ENCODE data around the gene ARHGAP26. TPM values are rescaled to one million over a fixed set of nuclear protein-coding genes. Genes with fewer than 3 reads are reported as not detected.

Gene ARHGAP26
- total and polyA plus RNA-seq, 4 donors: 5.4 to 52.3 (median 30.4) TPM

GRCh38 chr5:142978252-142978651 is 208.1 kb downstream of the ARHGAP26 start:
- Histone ChIP-seq H3K27me3 (ENCODE audit: control insufficient read depth in 3 of 3, insufficient read depth in 3 of 3, low read length in 2 of 3) (no peaks in the 10 kb centered on the region), H3K9me3 (ENCODE audit: control insufficient read depth in 4 of 4, insufficient read depth in 3 of 4, low read length in 3 of 4) (no peaks in the 10 kb centered on the region), H3K4me3 (no peak overlapping the region), H3K4me1 (ENCODE audit: control insufficient read depth in 5 of 5, insufficient read depth in 5 of 5, low read length in 5 of 5) (peaks cover 13 to 32% (median 19%) of the 10 kb centered on the region in 5 donors), H3K9ac (ENCODE audit: insufficient read depth in 1 of 2, low read length in 2 of 2) (no peak overlapping the region), H3K36me3 (ENCODE audit: control insufficient read depth in 4 of 4, insufficient read depth in 4 of 4, low read length in 4 of 4) (no peaks in the 10 kb centered on the region), H3K27ac (ENCODE audit: low read depth in 1 of 2, low read length in 1 of 2) (no peak overlapping the region)
- 96% methylated on average over 2 of the region's 2 CpGs for WGBS, 2 donors
- no peak for DNase-seq
- ATAC-seq (ENCODE audit: insufficient read depth, low FRiP score): no peak
- TF ChIP-seq, protein P1, sequence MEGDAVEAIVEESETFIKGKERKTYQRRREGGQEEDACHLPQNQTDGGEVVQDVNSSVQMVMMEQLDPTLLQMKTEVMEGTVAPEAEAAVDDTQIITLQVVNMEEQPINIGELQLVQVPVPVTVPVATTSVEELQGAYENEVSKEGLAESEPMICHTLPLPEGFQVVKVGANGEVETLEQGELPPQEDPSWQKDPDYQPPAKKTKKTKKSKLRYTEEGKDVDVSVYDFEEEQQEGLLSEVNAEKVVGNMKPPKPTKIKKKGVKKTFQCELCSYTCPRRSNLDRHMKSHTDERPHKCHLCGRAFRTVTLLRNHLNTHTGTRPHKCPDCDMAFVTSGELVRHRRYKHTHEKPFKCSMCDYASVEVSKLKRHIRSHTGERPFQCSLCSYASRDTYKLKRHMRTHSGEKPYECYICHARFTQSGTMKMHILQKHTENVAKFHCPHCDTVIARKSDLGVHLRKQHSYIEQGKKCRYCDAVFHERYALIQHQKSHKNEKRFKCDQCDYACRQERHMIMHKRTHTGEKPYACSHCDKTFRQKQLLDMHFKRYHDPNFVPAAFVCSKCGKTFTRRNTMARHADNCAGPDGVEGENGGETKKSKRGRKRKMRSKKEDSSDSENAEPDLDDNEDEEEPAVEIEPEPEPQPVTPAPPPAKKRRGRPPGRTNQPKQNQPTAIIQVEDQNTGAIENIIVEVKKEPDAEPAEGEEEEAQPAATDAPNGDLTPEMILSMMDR (IDR thresholded peaks at IDR 0.05; ENCODE audit: control extremely low read depth, extremely low read depth): no peak

GRCh38 chr5:142978726-142979125 is 208.5 kb downstream of the ARHGAP26 start:
- no peaks in the 10 kb centered on the region for H3K9me3 ChIP-seq (ENCODE audit: control insufficient read depth in 4 of 4, insufficient read depth in 3 of 4, low read length in 3 of 4)
- no peak overlapping the region for H3K27ac ChIP-seq (ENCODE audit: low read depth in 1 of 2, low read length in 1 of 2)
- no peaks in the 10 kb centered on the region for H3K36me3 ChIP-seq (ENCODE audit: control insufficient read depth in 4 of 4, insufficient read depth in 4 of 4, low read length in 4 of 4)
- H3K4me1 ChIP-seq (ENCODE audit: control insufficient read depth in 5 of 5, insufficient read depth in 5 of 5, low read length in 5 of 5): peaks cover 13 to 32% (median 20%) of the 10 kb centered on the region in 5 donors
- H3K27me3 ChIP-seq (ENCODE audit: control insufficient read depth in 3 of 3, insufficient read depth in 3 of 3, low read length in 2 of 3): no peaks in the 10 kb centered on the region
- 57 to 84% methylated on average over 1 of the region's 1 CpG for WGBS, 2 donors
- DNase-seq (no peak), ATAC-seq (ENCODE audit: insufficient read depth, low FRiP score) (no peak)
- H3K4me3 ChIP-seq: no peak overlapping the region
- no peak overlapping the region for H3K9ac ChIP-seq (ENCODE audit: insufficient read depth in 1 of 2, low read length in 2 of 2)
- TF ChIP-seq, protein P1 (IDR thresholded peaks at IDR 0.05; ENCODE audit: control extremely low read depth, extremely low read depth): no peak

DNA sequence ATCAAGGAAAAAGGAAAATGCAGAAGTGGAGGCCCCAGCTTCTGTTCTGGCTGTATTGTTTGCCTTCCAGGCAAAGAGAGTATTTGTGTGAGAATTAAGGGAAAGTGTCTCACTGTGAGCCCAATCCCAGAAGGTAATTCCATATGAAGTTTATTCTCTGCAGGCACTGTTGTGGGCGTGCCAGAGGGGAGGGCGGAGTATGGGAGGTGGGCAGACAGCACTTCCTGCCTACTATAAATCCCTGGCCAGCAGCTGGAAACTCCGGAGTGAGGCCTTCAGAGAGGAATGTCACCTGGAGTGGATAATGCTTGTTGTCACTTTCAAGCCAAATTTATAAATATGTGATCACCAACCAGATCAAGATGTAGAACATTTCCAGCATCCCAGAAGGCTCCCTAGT is 209.5 kb downstream of the ARHGAP26 start:
- no peaks in the 10 kb centered on the region for H3K9me3 ChIP-seq (ENCODE audit: control insufficient read depth in 4 of 4, insufficient read depth in 3 of 4, low read length in 3 of 4)
- no peaks in the 10 kb centered on the region for H3K36me3 ChIP-seq (ENCODE audit: control insufficient read depth in 4 of 4, insufficient read depth in 4 of 4, low read length in 4 of 4)
- H3K4me3 ChIP-seq: no peak overlapping the region
- no peak overlapping the region for H3K9ac ChIP-seq (ENCODE audit: insufficient read depth in 1 of 2, low read length in 2 of 2)
- 64 to 72% methylated on average over 3 of the region's 3 CpGs for WGBS, 2 donors
- no peak for DNase-seq
- H3K27me3 ChIP-seq (ENCODE audit: control insufficient read depth in 3 of 3, insufficient read depth in 3 of 3, low read length in 2 of 3): no peaks in the 10 kb centered on the region
- no peak overlapping the region for H3K27ac ChIP-seq (ENCODE audit: low read depth in 1 of 2, low read length in 1 of 2)
- TF ChIP-seq, protein P1 (IDR thresholded peaks at IDR 0.05; ENCODE audit: control extremely low read depth, extremely low read depth): no peak
- ATAC-seq (ENCODE audit: insufficient read depth, low FRiP score): no peak
- peaks cover 13 to 32% (median 20%) of the 10 kb centered on the region in 5 donors for H3K4me1 ChIP-seq (ENCODE audit: control insufficient read depth in 5 of 5, insufficient read depth in 5 of 5, low read length in 5 of 5)

- Histone ChIP-seq H3K4me3 (no peak overlapping the region), H3K9ac (ENCODE audit: insufficient read depth in 1 of 2, low read length in 2 of 2) (peak overlapping the region in 1 of 2 donors; percentile 44), H3K27ac (ENCODE audit: low read depth in 1 of 2, low read length in 1 of 2) (peak overlapping the region in 1 of 2 donors; percentile 38), H3K27me3 (ENCODE audit: control insufficient read depth in 3 of 3, insufficient read depth in 3 of 3, low read length in 2 of 3) (no peaks in the 10 kb centered on the region), H3K9me3 (ENCODE audit: control insufficient read depth in 4 of 4, insufficient read depth in 3 of 4, low read length in 3 of 4) (no peaks in the 10 kb centered on the region), H3K36me3 (ENCODE audit: control insufficient read depth in 4 of 4, insufficient read depth in 4 of 4, low read length in 4 of 4) (no peaks in the 10 kb centered on the region), H3K4me1 (ENCODE audit: control insufficient read depth in 5 of 5, insufficient read depth in 5 of 5, low read length in 5 of 5) (peaks cover 13 to 32% (median 20%) of the 10 kb centered on the region in 5 donors)
- ATAC-seq (ENCODE audit: insufficient read depth, low FRiP score): no peak
- TF ChIP-seq, protein P1 (IDR thresholded peaks at IDR 0.05; ENCODE audit: control extremely low read depth, extremely low read depth): no peak
- 11 to 17% methylated on average over 5 of the region's 5 CpGs for WGBS, 2 donors
- DNase-seq: peak in 1 of 3 donors; percentile 38
These were observed 211.3 kb downstream of the ARHGAP26 start for GRCh38 chr5:142981475-142981874.

Measured in lung (tissue), 12 donors.